G401.6 (cell line): ENCODE measurements around the gene MOB2.

Experiments
- FAIRE-seq: peaks from 2 replicates; lab custom pipeline; 2012; peaks lifted over from hg19 to GRCh38; lab: Jason Lieb, UNC

MOB2 gene

DNA sequence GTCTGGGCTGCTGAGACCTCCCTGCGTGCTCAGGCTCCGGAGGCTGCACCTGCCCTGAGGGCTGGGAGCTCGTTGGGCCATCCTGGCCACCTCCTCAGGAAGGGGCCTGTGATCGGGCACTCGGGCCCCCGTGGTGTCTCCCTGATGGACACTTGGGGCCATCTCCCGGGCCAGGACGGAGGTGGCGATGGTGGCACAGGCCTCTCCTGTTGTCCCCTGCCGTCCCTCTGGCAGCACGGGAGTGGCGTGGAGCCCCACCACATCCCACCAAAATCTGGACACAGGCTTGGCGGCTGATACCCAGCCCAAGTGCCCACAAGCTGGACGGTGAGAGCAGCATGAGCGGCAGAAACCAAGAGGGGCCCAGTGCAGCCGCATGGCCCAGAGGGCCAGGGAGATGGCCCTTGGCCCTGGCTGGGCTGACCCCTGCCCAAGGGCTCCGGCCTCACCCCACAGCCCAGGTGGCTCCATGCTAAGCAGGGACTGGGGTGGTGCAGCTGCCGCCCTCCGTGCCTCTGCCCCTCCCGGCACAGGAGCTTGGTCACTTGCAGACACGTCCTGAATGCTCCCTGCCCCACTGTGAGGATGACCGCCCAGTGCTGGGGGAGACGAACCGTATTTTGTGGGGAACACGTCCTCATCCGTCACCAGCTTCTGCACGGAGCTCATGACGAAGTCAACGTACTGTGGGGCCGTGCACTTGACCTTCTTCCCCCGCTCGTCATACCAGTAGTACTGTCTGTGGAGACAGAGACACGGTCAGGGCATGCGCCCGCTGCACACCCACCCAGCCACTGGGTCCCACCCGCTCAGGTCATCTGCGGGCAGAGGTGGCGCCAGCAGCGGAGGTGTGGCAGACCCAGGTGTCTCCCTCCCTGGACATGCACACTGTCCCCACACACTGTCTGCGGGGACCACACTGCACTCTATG is 15.6 kb downstream of the MOB2 start:
- no peak for FAIRE-seq

DNA sequence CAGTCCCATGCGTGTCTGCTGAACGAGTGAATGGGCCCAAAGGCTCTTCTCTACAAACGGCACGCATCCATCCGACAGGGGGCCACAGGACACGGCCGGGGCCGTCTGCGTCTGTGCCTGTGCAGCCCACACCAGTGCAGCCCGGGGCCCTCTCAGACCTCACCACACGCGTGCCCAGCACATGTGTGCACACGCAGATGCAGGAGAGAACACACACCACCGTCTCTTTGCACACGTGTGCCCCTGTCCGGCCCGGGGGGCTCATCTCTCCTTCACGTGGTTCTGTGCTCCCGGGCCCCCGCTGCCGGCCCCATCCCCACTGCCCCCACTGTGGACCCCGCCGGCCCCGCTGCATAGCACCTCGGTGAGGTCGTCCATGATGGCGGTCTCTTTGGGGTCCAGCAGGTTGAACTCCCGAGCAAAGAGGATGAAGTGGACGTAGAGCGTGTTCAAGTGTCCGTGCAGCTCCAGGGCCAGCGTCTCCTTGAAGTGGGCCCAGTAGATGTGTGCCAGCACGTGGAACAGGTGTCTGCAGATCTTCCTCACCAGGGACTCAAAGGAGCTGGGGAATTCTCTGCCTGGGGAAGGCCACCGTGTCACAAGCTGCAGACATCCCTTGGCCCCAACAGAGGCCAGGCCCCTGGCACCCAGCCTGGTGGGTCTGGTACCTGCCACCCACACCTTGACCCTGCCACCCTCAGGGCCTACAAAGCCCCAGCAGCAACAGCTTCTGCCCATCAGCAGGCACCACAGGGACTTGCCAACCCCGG is 16.5 kb downstream of the MOB2 start:
- FAIRE-seq: no peak

GRCh38 chr11:1469287-1469910 is 17.2 kb downstream of the MOB2 start:
- FAIRE-seq: no peak

GRCh38 chr11:1468473-1469066 is 18.0 kb downstream of the MOB2 start:
- FAIRE-seq: no peak

DNA sequence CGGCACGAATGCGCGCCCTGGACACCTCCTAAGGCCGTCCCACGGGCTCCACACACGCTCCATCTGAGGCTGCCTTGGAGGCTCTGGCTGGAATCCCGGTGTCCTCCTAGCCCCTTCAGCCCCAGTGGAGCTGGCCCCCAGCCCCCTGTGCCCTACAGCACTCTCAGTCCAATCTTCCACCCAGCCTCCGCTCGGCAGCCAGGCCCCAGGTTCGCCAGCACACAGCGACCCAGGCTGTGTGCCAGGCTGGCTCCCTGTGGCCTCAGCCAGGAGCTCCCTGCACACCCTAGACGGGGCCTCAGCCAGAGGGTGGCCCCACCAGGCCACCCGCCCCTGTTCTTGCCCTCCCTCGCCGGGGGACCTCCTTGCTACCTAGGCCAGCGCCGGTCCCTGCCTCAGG is 18.6 kb downstream of the MOB2 start:
- no peak for FAIRE-seq

GRCh38 chr11:1467270-1467669 is 19.3 kb downstream of the MOB2 start:
- no peak for FAIRE-seq

DNA sequence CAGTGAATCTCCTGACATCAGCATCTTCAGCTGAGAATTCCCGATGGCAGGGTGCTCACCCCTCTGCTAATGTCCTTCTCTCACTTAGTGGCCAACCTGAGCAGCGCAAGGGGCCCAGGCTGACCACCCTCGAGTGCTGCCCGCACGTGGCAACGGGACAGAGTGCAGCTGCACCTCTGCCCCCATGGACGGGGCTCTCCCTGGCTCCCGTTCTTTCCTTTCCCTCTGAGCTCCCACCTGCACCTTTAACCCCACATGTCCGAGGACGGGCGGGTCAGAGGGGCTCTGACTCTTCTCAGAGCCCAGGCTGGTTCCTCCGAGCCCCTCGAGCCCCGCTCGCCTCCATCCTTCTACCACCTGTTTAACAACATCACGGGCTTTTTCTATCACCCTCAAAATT is 19.8 kb downstream of the MOB2 start:
- FAIRE-seq: no peak

GRCh38 chr11:1463056-1463455 is 23.5 kb downstream of the MOB2 start:
- no peak for FAIRE-seq

- no peak for FAIRE-seq
Measured at GRCh38 chr11:1462698-1462975, 23.9 kb downstream of the MOB2 start.

GRCh38 chr11:1461826-1462697 is 24.5 kb downstream of the MOB2 start:
- FAIRE-seq: no peak

DNA sequence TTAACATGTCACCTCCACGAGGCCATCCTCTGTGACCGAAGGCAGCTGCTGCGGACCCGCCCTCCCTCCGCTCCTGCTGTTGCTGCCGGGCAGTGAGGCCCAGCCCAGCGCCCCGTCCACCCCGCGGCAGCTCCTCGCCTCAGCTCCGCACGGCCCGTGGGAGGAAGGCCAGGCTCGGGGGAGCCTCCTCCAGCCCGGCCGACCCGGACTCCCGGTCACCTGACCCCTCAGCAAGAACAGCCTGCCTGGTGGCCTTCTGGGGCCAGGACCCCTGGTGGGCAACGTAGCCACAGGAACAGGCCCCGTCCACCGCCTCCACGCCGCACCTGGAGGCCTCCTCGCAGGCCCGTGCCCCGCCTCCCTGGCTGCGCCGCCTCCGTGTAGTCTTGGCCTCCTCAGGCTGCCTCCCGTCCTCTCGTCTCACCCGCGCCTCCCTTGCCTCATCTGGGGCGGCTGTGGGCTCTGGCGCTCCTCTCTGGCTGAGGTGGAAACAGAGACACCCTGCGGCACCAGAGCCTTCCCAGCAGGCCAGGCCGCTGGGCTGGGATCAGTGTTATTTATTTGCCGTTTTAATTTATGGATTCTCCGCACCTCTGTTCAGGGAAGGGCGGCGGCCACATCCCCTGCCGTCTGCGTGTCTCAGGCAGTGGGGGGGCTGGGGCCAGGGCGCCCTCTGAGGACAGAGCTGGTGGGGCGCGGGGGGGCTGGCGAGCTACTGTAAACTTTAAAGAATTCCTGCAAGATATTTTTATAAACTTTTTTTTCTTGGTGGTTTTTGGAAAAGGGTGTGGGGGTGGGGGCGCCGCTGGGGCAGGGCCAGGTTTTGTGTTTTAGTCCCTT is 25.4 kb downstream of the MOB2 start:
- no peak for FAIRE-seq

DNA sequence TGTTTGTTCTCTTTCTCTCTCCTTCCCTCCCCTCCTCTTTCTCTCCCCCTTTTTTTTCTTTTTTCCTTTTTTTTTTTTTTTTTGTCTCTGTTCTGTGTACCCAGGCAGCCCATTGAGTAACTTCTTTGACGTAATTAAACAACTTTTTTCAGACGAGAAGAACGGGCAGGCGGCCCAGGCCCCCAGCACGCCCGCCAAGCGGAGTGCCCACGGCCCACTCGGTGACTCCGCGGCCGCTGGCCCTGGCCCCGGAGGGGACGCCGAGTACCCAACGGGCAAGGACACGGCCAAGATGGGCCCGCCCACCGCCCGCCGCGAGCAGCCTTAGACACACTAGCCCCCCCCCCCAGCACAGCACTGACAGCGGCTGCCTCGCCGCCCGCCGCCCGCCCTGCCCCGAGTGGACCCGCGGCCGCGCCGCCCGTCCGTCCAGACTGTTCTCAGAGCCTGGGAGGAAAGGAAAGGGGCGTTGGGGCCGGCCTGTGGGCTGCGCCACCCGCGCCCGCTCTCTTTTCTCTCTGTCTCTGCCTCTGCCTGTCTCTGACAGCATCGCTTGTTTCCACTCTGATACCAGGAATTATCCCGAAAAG is 26.1 kb downstream of the MOB2 start:
- no peak for FAIRE-seq

DNA sequence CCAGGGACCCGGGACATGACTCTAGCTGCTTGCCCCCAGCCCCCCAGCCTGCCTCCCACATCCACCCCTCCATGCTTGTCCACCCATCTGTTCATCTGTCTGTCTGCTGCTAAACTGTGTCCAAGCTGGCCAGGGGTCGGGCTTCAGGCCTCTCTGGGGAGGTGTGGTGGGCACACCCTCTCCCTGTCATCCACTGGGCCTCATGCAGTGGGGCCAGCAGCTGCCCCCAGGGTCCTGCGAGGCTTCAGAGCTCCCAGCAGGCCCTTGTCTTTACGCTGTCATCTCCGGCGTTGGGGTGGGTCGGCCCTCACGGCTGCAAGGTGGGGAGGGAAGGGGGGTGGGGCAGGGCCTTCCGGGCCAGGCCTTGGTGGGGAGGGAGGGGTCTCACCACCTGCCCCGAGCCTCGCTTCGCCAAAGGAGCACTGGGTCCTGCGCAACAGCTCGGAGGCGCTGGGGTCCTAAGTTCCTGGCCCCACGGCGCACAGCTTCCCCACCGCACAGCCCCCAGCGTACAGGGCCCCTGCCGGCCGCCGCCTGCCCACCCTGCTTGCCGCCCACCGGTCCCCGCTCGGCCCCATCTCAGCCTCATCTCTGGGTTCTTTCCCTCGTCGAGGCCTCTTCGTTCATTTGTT is 26.7 kb downstream of the MOB2 start:
- FAIRE-seq: no peak

DNA sequence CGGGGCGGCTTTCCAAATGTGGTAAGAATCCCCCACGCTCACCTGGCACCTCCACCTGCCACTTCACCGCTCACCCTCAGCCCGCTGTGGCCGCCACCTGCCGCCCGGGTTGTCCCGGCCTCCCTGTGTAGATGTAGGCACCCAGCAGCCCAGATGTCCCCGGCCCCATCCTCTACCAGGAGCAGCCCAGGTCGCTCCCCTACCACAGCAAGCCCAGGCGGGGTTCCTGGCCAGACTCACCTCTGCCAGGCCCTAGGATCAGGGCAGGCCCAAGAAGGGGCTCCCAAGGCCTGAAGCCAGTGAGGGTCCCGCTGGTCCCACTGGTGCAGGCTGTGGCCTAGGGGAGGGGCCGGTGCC is 27.4 kb downstream of the MOB2 start:
- no peak for FAIRE-seq

- FAIRE-seq: no peak
Measured at GRCh38 chr11:1458340-1459218, 28.0 kb downstream of the MOB2 start.

DNA sequence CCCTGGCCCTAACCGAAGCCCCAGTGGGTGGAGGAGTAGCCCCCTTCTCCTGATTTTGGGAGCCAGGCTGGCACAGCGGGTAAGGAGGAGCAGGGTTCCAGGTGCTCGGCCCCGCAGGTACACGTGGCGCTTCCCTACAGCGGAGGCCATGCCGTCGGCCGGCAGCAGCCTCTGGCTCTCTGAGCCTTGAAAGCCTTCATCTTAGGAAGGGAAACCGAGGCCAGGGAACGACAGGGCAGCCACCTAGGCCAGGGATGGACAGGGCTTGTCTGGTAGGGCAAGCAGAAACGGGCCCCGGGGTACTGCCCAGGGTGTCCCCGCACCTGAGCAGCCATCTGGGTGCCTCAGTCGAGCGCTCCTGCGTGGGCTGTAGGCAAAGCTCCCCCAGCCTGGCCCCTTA is 28.7 kb downstream of the MOB2 start:
- FAIRE-seq: no peak

- FAIRE-seq: no peak
Measured at GRCh38 chr11:1457326-1457680, 29.3 kb downstream of the MOB2 start.

DNA sequence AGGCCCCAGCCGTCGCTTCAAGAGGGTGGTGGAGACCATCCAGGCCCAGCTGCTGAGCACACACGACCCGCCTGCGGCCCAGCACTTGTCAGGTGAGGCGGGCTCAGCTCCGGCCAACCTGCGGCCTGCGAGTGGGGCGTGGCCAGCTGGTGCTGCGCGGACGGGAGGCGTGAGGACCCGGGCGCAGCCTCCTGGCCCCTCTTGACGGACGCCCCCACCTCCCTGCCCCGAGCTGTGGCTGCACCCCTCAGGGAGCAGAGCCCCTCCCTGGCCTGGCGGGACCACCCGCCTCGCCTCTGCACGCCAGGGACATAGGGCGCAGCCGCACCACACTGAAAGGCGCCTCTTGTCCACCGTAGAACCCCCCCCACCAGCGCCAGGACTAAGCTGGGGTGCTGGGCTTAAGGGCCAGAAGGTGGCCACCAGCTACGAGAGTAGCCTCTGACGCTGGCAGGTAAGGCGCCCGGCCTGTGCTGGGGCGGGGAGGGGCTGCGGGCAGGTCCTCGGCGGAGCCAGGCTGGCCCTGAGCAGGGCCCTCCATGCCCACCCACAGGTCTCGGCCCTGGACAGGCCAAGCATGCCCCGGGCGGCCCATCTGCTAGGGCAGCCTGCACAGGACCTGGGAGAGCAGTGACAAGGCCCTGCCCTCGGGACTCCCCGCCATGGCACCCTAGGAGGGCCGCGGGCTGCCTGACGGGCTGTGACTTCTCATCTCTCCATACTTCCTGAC is 29.8 kb downstream of the MOB2 start:
- no peak for FAIRE-seq

GRCh38 chr11:1456176-1456575 is 30.4 kb downstream of the MOB2 start:
- FAIRE-seq: no peak
